ENCODE data around the gene TMEM273.

The TMEM273 gene, protein sequence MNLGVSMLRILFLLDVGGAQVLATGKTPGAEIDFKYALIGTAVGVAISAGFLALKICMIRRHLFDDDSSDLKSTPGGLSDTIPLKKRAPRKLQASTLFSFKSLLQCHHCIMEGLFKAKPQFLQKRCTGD

GRCh38 chr10:49187950-49188761 is at the start of gene TMEM273:
TSS of gene TMEM273 (minus strand) at chr10:49188391. CDS start at chr10:49188336, 55 bp downstream.
- H3K4me3 ChIP-seq (ENCODE audit: control insufficient read depth, low read depth, low read length) = no peak within 1 kb of the TSS
- TF ChIP-seq, protein P1, sequence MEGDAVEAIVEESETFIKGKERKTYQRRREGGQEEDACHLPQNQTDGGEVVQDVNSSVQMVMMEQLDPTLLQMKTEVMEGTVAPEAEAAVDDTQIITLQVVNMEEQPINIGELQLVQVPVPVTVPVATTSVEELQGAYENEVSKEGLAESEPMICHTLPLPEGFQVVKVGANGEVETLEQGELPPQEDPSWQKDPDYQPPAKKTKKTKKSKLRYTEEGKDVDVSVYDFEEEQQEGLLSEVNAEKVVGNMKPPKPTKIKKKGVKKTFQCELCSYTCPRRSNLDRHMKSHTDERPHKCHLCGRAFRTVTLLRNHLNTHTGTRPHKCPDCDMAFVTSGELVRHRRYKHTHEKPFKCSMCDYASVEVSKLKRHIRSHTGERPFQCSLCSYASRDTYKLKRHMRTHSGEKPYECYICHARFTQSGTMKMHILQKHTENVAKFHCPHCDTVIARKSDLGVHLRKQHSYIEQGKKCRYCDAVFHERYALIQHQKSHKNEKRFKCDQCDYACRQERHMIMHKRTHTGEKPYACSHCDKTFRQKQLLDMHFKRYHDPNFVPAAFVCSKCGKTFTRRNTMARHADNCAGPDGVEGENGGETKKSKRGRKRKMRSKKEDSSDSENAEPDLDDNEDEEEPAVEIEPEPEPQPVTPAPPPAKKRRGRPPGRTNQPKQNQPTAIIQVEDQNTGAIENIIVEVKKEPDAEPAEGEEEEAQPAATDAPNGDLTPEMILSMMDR (IDR thresholded peaks at IDR 0.05; ENCODE audit: control insufficient read depth, insufficient read depth, low read depth, low read length, missing control alignments) = no peak
- DNase-seq (ENCODE audit: low read depth) = no peak

GRCh38 chr10:49237985-49238384 is 49.8 kb upstream of the TMEM273 start:
- no peak for DNase-seq (ENCODE audit: low read depth)
- H3K4me3 ChIP-seq (ENCODE audit: control insufficient read depth, low read depth, low read length) = no peak overlapping the region
- TF ChIP-seq, protein P1 (IDR thresholded peaks at IDR 0.05; ENCODE audit: control insufficient read depth, insufficient read depth, low read depth, low read length, missing control alignments) = no peak

GRCh38 chr10:49235392-49235791 is 47.2 kb upstream of the TMEM273 start:
- DNase-seq (ENCODE audit: low read depth) = no peak
- no peak overlapping the region for H3K4me3 ChIP-seq (ENCODE audit: control insufficient read depth, low read depth, low read length)
- TF ChIP-seq, protein P1 (IDR thresholded peaks at IDR 0.05; ENCODE audit: control insufficient read depth, insufficient read depth, low read depth, low read length, missing control alignments) = no peak

- TF ChIP-seq, protein P1 (IDR thresholded peaks at IDR 0.05; ENCODE audit: control insufficient read depth, insufficient read depth, low read depth, low read length, missing control alignments) = no peak
- DNase-seq (ENCODE audit: low read depth) = no peak
- no peak overlapping the region for H3K4me3 ChIP-seq (ENCODE audit: control insufficient read depth, low read depth, low read length)
These were observed 43.1 kb upstream of the TMEM273 start for GRCh38 chr10:49231086-49231820.

- TF ChIP-seq, protein P1 (IDR thresholded peaks at IDR 0.05; ENCODE audit: control insufficient read depth, insufficient read depth, low read depth, low read length, missing control alignments) = no peak
- H3K4me3 ChIP-seq (ENCODE audit: control insufficient read depth, low read depth, low read length) = no peak overlapping the region
- no peak for DNase-seq (ENCODE audit: low read depth)
These were observed 41.8 kb upstream of the TMEM273 start for GRCh38 chr10:49230004-49230403.

GRCh38 chr10:49228677-49229076 is 40.5 kb upstream of the TMEM273 start:
- no peak overlapping the region for H3K4me3 ChIP-seq (ENCODE audit: control insufficient read depth, low read depth, low read length)
- TF ChIP-seq, protein P1 (IDR thresholded peaks at IDR 0.05; ENCODE audit: control insufficient read depth, insufficient read depth, low read depth, low read length, missing control alignments) = no peak
- no peak for DNase-seq (ENCODE audit: low read depth)
